AG10803 (cell line): Measurements from ENCODE around the gene COL21A1.

Experiments used
- DNase-seq: peaks from one replicate; pipeline ENCODE4 v3.0.0; 2010; ENCODE audit warnings: low read depth
- H3K4me3 ChIP-seq: 2 replicates; pipeline ENCODE4 v1.5.1; 2011; ENCODE audit warnings: mild to moderate bottlenecking, low read length, control low read depth
- TF ChIP-seq, protein P1 (sequence below): conservative IDR thresholded peaks from 2 replicates; pipeline ENCODE4 v1.5.1; 2011; ENCODE audit warnings: mild to moderate bottlenecking, low read length, control low read depth, inconsistent platforms

Gene COL21A1

DNA sequence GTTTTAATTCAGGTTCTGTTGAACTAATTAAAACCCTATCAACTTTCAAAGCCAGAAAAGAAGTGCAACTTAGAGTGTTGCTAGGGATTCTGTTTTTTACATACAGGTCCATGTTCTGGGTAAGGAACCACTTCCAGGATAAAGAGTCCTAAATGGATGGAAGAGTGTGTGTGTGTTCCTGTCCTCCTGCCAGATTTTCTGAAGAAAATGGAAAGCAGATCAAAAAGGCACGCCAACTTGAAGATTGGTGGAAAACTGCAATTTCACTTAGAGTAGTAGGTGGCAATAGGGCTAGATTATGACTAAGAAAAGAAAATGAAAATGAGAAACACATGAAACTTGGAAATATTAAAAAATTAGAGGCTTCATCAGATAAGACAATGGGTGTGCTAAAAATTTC lies 85.3 kb downstream of the COL21A1 start:
- DNase-seq = no peak
- no peak overlapping the region for H3K4me3 ChIP-seq
- TF ChIP-seq, protein P1, sequence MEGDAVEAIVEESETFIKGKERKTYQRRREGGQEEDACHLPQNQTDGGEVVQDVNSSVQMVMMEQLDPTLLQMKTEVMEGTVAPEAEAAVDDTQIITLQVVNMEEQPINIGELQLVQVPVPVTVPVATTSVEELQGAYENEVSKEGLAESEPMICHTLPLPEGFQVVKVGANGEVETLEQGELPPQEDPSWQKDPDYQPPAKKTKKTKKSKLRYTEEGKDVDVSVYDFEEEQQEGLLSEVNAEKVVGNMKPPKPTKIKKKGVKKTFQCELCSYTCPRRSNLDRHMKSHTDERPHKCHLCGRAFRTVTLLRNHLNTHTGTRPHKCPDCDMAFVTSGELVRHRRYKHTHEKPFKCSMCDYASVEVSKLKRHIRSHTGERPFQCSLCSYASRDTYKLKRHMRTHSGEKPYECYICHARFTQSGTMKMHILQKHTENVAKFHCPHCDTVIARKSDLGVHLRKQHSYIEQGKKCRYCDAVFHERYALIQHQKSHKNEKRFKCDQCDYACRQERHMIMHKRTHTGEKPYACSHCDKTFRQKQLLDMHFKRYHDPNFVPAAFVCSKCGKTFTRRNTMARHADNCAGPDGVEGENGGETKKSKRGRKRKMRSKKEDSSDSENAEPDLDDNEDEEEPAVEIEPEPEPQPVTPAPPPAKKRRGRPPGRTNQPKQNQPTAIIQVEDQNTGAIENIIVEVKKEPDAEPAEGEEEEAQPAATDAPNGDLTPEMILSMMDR = no peak

DNA sequence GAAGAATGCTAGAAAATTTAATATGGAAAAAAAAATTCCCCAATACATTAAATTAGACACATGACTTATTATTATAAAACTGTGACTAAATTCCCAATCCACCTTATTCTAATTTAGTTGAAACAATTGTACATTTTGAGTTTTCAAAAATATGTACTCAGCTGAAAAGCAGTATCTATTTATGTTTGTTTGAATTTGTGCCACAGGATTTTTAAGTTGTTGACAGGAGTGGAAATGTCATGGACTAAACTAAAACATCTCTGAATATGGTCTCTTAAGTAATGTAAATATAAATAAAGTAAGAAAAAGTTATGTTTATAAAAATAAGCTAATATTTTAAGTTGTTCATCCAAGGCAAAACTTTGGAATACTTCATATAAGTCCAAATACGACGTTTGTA lies 86.9 kb downstream of the COL21A1 start:
- H3K4me3 ChIP-seq = no peak overlapping the region
- TF ChIP-seq, protein P1 = no peak
- no peak for DNase-seq

DNA sequence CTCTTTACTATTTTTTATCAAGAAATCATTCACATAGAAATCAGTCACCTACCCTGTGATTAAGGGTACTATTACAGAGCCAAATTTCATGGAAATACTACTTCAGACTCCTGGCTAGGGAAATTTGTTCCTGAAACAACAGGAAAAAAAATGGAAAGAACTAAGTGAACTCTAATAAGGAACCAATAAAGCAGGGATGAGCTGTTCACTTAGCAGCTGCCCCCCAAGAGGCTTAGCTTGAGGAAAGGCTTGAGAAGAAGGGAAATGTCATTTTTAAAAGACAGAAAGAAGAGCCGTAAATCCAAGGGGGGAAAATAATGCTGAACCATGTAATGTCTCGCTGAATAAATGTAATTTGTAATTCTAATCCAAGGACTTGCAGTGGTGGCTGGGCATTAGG lies 88.8 kb downstream of the COL21A1 start:
- TF ChIP-seq, protein P1 = no peak
- DNase-seq = no peak
- H3K4me3 ChIP-seq = no peak overlapping the region

DNA sequence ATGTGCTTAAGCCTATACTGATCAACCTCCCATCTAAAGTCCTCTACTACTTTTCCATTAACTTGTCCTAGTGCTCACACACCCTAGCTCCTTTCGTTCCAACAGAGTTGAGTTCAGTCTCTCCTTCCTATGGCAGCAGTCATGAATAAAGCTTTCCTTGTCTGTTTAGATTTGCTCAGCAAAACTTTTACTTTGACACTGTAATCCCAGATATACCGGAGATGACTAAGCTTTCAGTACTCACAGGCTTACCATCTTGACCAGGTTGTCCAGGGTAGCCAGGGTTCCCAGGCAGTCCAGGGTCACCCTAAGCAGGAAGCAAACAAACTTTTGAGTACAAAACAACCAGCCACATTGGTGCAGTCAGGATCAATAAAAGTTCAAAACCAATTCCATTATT lies 90.7 kb downstream of the COL21A1 start:
- TF ChIP-seq, protein P1 = no peak
- no peak overlapping the region for H3K4me3 ChIP-seq
- no peak for DNase-seq

DNA sequence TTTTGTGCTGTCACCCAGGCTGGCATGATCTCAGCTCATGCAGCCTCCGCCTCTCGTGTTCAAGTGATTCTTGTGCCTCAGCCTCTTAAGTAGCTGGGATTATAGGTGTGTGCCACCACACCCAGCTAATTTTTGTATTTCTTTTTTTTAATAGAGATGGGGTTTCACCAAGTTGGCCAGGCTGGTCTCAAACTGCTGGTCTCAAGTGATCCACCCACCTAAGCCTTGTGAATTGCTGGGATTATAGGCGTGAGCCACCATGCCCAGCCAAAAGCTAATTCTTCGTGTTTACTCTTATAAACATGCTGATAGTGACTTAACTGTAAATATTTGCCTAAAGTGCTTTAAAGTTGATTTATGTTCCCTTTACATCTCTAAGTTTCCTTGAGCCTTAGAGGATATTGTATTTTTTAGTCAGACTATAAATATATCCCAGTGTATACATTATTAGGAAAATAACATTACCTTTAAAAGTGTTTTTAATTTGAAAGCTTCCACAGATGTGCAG lies 91.7 kb downstream of the COL21A1 start:
- no peak for DNase-seq
- TF ChIP-seq, protein P1 = no peak
- no peak overlapping the region for H3K4me3 ChIP-seq

DNA sequence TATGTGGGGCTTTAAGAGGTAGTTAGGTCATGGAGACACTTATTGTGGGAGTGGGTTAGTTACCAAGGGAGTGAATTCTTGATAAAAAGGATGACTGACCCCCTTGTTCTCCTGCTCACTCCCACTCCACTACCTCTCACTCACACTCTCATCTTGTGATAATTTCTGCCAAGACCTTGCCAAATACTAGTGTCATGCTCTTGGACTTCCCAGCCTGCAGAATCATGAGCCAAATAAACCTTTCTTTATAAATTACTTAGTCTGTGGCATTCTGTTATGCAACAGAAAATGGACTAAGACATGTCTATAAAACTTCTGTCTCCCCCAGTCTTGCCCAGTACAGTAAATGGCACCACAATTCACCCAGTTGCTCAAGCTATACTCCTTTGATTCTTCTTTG lies 93.3 kb downstream of the COL21A1 start:
- no peak for DNase-seq
- H3K4me3 ChIP-seq = no peak overlapping the region
- TF ChIP-seq, protein P1 = no peak

DNA sequence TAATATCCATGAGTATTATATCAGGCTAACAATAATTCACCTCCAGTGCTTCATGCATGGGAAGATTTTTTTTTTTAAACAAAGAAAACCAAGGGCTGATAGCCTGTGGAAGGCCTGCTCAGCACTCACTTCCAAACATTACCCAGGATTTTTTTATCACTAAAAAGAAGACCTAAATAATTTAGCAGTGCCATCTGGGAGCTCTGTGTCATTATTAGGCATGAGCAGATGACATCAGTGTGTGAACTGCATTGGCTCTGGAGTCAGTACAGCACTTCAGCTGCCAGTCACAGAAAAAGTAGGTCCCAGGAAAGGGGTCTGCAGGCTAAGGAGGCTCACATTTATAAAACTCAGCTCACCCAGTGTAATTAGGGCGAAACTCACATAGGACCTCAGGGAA lies 94.8 kb downstream of the COL21A1 start:
- TF ChIP-seq, protein P1 = no peak
- H3K4me3 ChIP-seq = no peak overlapping the region
- no peak for DNase-seq
